ENCODE data around the gene TNFAIP1.

DNA sequence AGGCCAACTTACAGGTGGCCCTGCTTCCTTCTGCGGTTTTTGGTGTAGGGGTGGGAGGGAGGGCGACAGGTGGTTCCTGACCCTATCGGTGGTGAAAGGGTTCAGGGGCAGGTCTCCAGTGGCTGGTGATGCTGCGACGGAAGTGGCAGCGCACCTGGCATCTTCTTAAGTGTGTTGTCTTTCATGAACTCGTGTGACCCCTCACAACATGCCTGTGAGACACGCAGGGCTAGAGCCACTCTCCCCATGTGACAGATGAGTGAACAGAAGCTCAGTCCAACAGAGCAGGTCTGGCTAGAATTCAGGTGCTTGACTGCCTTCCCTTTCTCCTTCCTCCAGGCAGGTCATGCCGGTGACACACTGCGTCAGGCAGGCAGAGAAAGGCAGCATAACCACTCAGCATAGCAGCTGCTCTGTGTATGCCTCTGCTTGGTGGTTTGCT is 8.0 kb downstream of the TNFAIP1 start:
- TF ChIP-seq, protein P1, sequence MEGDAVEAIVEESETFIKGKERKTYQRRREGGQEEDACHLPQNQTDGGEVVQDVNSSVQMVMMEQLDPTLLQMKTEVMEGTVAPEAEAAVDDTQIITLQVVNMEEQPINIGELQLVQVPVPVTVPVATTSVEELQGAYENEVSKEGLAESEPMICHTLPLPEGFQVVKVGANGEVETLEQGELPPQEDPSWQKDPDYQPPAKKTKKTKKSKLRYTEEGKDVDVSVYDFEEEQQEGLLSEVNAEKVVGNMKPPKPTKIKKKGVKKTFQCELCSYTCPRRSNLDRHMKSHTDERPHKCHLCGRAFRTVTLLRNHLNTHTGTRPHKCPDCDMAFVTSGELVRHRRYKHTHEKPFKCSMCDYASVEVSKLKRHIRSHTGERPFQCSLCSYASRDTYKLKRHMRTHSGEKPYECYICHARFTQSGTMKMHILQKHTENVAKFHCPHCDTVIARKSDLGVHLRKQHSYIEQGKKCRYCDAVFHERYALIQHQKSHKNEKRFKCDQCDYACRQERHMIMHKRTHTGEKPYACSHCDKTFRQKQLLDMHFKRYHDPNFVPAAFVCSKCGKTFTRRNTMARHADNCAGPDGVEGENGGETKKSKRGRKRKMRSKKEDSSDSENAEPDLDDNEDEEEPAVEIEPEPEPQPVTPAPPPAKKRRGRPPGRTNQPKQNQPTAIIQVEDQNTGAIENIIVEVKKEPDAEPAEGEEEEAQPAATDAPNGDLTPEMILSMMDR (IDR thresholded peaks at IDR 0.05) = no peak
- TF ChIP-seq POLR2AphosphoS5 (IDR thresholded peaks at IDR 0.05) (no peak), POLR2A (IDR thresholded peaks at IDR 0.05) (no peak)
